K562 (cell line): ENCODE data around the gene PLPP4. TPM values are rescaled to one million over a fixed set of nuclear protein-coding genes. Genes with fewer than 3 reads are reported as not detected.

Experiments
- ATAC-seq: fragments of 200-7000 bp; cut with Tn5 transposase; 3 replicates; pipeline ENCODE4 v1.9.1; 2020; ENCODE audit warnings: moderate library complexity
- BruUV-seq: library from RNA; stranded (reverse); fragments of 400-500 nt; replicated peaks from 2 replicates; lab custom pipeline; 2021; lab: Mats Ljungman, UMichigan
- CTCF ChIA-PET: fragments of 300-600 bp; formaldehyde crosslinking; extraction: SDS; loops from one replicate; lab custom pipeline; 2021; ENCODE audit warnings: low intra/inter-chr PET ratio; lab: Yijun Ruan, JAX
- POLR2A ChIA-PET: fragments of 300-600, 350-650 bp; sonication (Branson Sonifier 250); formaldehyde crosslinking; extraction: SDS; loops from one replicate; lab custom pipeline; 2021; ENCODE audit warnings: antibody characterized with exemption, inconsistent platforms; lab: Yijun Ruan, JAX
- DNase-seq, 4 experiments: peaks; one replicate each; pipeline versions ENCODE4 v3.0.0 to v3.0.0-alpha.2; 2011 to 2018; ENCODE audit warnings: low spot score in 3 of 4, mixed read lengths in 3 of 4; ENCODE audit errors: extremely low read depth in 1 of 4
- FAIRE-seq: peaks from 2 replicates; lab custom pipeline; 2011; peaks lifted over from hg19 to GRCh38; lab: Jason Lieb, UNC
- H2AFZ ChIP-seq: 2 replicates; pipeline ENCODE4 v1.6.0; 2011; ENCODE audit warnings: low read depth, low read length, control low read depth, inconsistent platforms
- H3K27ac ChIP-seq: fragments of 200-600 bp; 3 replicates; pipeline ENCODE4 v1.8.0; 2011; ENCODE audit warnings: low read depth, mild to moderate bottlenecking, control low read depth, inconsistent platforms, low read length, moderate library complexity, mixed read lengths; ENCODE audit errors: extremely low read depth
- H3K27me3 ChIP-seq, 2 experiments: fragments of 300-600 bp in 1 of 2; 2 replicates in 1 of 2; 3 replicates in 1 of 2; pipeline versions ENCODE4 v1.6.0 to v1.8.0; 2011; ENCODE audit warnings: inconsistent platforms in 2 of 2, low read length in 2 of 2, mild to moderate bottlenecking in 1 of 2, mixed read lengths in 1 of 2, moderate library complexity in 1 of 2; ENCODE audit not compliant: control insufficient read depth in 2 of 2, insufficient read depth in 2 of 2
- H3K36me3 ChIP-seq: fragments of 300-600 bp; 3 replicates; pipeline ENCODE4 v1.8.0; 2011; ENCODE audit warnings: mild to moderate bottlenecking, low read length, inconsistent platforms; ENCODE audit not compliant: control insufficient read depth, insufficient read depth
- H3K4me1 ChIP-seq, 2 experiments: fragments of 200-600 bp in 1 of 2; replicated peaks in 1 of 2; 2 replicates in 1 of 2; 3 replicates in 1 of 2; pipeline versions ENCODE4 v1.5.1 to v1.8.0; 2011; ENCODE audit warnings: inconsistent platforms in 2 of 2, low read length in 2 of 2, mild to moderate bottlenecking in 1 of 2, mixed read lengths in 1 of 2, moderate library complexity in 1 of 2; ENCODE audit not compliant: control insufficient read depth in 2 of 2, insufficient read depth in 2 of 2
- H3K4me2 ChIP-seq: 2 replicates; pipeline ENCODE4 v1.6.1; 2011; ENCODE audit warnings: low read length, control low read depth, inconsistent platforms, mixed read lengths; ENCODE audit not compliant: insufficient read depth
- H3K4me3 ChIP-seq: fragments of 200-600 bp; sonication (generic), shearing (Covaris generic); 2 replicates; pipeline ENCODE4 v1.5.1; 2016; ENCODE audit warnings: control low read depth, inconsistent platforms
- H3K79me2 ChIP-seq: fragments of 200-600 bp; 3 replicates; pipeline ENCODE4 v1.8.0; 2011; ENCODE audit warnings: low read length, inconsistent platforms; ENCODE audit not compliant: control insufficient read depth, insufficient read depth
- H3K9ac ChIP-seq, 2 experiments: 2 replicates each; pipeline versions ENCODE4 v1.6.0 to v1.6.1; 2011; ENCODE audit warnings: low read depth in 2 of 2, low read length in 2 of 2, control low read depth in 1 of 2, inconsistent platforms in 1 of 2, mild to moderate bottlenecking in 1 of 2, mixed read lengths in 1 of 2; ENCODE audit not compliant: insufficient read depth in 1 of 2
- H3K9me1 ChIP-seq: one replicate; pipeline ENCODE4 v1.6.0; 2011; ENCODE audit warnings: inconsistent platforms, mild to moderate bottlenecking, low read length, moderate library complexity; ENCODE audit not compliant: control insufficient read depth, insufficient read depth
- H3K9me3 ChIP-seq: replicated peaks from 2 replicates; pipeline ENCODE4 v1.5.1; 2011; ENCODE audit warnings: low read depth, low read length, inconsistent platforms; ENCODE audit not compliant: control insufficient read depth, insufficient read depth
- H4K20me1 ChIP-seq: replicated peaks from 2 replicates; pipeline ENCODE4 v1.6.1; 2011; ENCODE audit warnings: low read length, inconsistent platforms, mixed read lengths; ENCODE audit not compliant: control insufficient read depth, insufficient read depth
- CBFA2T3 ChIP-seq: fragments of 450-650 bp; IDR thresholded peaks from 2 replicates; pipeline ENCODE4 v1.6.1; 2017
- GTF2F1 ChIP-seq: IDR thresholded peaks from 2 replicates; pipeline ENCODE4 v1.6.1; 2011; ENCODE audit warnings: low read depth, low read length, improper control_type of control experiment
- POLR2AphosphoS5 ChIP-seq: IDR thresholded peaks from 2 replicates; pipeline ENCODE4 v1.6.1; 2011; ENCODE audit warnings: mild to moderate bottlenecking, low read depth, low read length, moderate library complexity; ENCODE audit not compliant: control insufficient read depth, insufficient read depth
- SP2 ChIP-seq: IDR thresholded peaks from 2 replicates; pipeline ENCODE4 v1.6.1; 2011; ENCODE audit warnings: mild to moderate bottlenecking, low read depth, low read length, moderate library complexity; ENCODE audit not compliant: poor library complexity, severe bottlenecking; ENCODE audit errors: extremely low read depth
- ZNF408 ChIP-seq: fragments of 250-450 bp; sonication (Bioruptor Pico); IDR thresholded peaks from 2 replicates; pipeline ENCODE4 v1.4.0; 2020; ENCODE audit warnings: low read depth, mild to moderate bottlenecking, moderate library complexity
- WGBS: fragments of 100-300 bp; shearing (Covaris generic); methylation state at CpG from one replicate; pipeline ENCODE4 v1.1.6; 2016; ENCODE audit warnings: low coverage, mixed read lengths; ENCODE audit not compliant: insufficient coverage; ENCODE audit errors: missing lambda C conversion rate; 5-methylcytosine and 5-hydroxymethylcytosine counted together
- in situ Hi-C: fragments of 300-500 bp; cut with MboI; formaldehyde crosslinking; loops from 4 replicates; pipeline ENCODE4 v1.15.0; 2018; ENCODE audit warnings: inconsistent platforms, mixed read lengths
- intact Hi-C: fragments of 100-400 bp; cut with micrococcal nuclease; formaldehyde crosslinking; loops from 2 replicates; pipeline ENCODE4 v1.14.2; 2022
- polyA plus RNA-seq, 8 experiments: library from polyadenylated mRNA; depleted of rRNA in 4 of 8; stranded (reverse) in 5 of 8; unstranded in 3 of 8; fragments of >200 nt; fragmentation: Nextera tagmentation in 2 of 8; fragmentation: Illumina TruSeq in 1 of 8; extraction: Ambion mirVana in 2 of 8; extraction: Trizol in 1 of 8; gene quantifications; 2 replicates each; pipeline versions ENCODE4 v1.2.1 to v1.2.3, GENCODE V29; 2011 to 2014; ENCODE audit warnings: inconsistent platforms in 1 of 8, missing spikeins in 1 of 8
- total RNA-seq, 7 experiments: library from RNA; depleted of rRNA in 6 of 7; stranded (reverse); fragments of >200 nt in 6 of 7; fragmentation: Illumina TruSeq in 2 of 7; extraction: Trizol in 2 of 7; gene quantifications; 2 replicates each; pipeline versions ENCODE4 v1.2.1 to v1.2.3, GENCODE V29; 2011 to 2021; ENCODE audit warnings: low replicate concordance in 1 of 7
- TF ChIP-seq, protein P1 (sequence below): fragments of 450-650 bp; IDR thresholded peaks from 2 replicates; pipeline ENCODE4 v1.6.1; 2018; ENCODE audit warnings: mild to moderate bottlenecking, low read depth; ENCODE audit not compliant: partially characterized antibody

The PLPP4 gene
- total and polyA plus RNA-seq, 9 of the 15 experiments (the other 6 are each of a cell fraction or from before 2014, with no cell fraction given) = 0.08 TPM; not detected in 8

DNA sequence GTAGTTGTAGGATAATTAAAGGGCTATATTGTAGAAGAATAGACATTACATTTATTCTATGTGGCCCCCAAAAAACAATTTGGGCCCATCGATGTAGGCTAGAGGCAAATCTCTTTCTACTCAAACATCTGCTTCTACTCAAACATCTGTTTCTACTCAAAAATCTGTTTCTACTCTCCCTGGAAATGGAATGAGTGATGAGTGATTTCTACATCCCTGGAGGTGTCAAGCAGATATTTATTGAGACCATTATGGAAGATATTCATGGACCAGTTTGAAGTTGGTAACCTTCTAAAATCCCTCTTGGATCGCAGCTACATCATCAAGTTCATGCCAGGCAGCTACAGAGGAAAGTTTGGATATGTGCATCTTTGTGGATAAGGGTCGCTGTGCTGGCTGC, 5.1 kb upstream of the PLPP4 start (continued):
- no peak for TF ChIP-seq SP2
- TF ChIP-seq, protein P1, sequence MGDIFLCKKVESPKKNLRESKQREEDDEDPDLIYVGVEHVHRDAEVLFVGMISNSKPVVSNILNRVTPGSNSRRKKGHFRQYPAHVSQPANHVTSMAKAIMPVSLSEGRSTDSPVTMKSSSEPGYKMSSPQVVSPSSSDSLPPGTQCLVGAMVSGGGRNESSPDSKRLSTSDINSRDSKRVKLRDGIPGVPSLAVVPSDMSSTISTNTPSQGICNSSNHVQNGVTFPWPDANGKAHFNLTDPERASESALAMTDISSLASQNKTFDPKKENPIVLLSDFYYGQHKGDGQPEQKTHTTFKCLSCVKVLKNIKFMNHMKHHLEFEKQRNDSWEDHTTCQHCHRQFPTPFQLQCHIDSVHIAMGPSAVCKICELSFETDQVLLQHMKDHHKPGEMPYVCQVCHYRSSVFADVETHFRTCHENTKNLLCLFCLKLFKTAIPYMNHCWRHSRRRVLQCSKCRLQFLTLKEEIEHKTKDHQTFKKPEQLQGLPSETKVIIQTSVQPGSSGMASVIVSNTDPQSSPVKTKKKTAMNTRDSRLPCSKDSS = no peak
- no peak for TF ChIP-seq GTF2F1
- TF ChIP-seq, all 486 proteins: peak for 0

DNA sequence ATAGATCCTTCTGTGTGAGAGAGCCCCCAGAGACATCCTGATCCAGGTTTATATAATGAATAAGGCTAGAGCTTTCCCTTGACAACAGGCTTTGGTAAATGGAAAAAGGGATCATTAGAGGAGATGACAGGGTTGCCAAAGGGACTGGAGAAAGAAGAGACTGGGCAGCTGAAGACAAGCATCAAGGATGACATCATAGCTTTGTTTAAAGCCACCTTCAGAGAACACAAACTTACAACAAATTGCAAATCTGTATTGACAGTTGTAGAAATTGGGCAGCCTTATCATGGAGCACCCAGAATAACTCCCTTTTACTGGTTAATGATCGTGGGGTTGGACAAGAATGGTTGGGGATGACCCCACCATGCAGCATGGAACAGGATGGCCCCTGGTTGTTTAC, 3.7 kb upstream of the PLPP4 start:
- Histone ChIP-seq H3K36me3 (no peaks in the 10 kb centered on the region), H3K27me3 (peaks cover 0 to 11% of the 10 kb centered on the region in 2 experiments; a peak in 2 of 5 replicates), H3K4me2 (no peak overlapping the region), H4K20me1 (no peaks in the 10 kb centered on the region), H3K9me1 (no peaks in the 10 kb centered on the region), H3K4me3 (no peak overlapping the region), H2AFZ (no peak overlapping the region), H3K4me1 (peaks cover 0 to 12% of the 10 kb centered on the region in 2 experiments; a peak in 2 of 5 replicates), H3K79me2 (no peaks in the 10 kb centered on the region)
- in situ Hi-C loops = no loop called here
- 0% methylated on average over 1 of the region's 1 CpG for WGBS
- POLR2A ChIA-PET = no interaction called here
- no TSS peak for BruUV-seq
- ATAC-seq = no peak
- DNase-seq = no peak
- no peak for FAIRE-seq
- TF ChIP-seq ZNF408 (CRISPR knock-in tag) = no peak
- TF ChIP-seq POLR2AphosphoS5 = no peak
- TF ChIP-seq CBFA2T3 = no peak
- TF ChIP-seq, all 486 proteins: peak for 0
- H3K27ac ChIP-seq = no peak overlapping the region
- no peaks in the 10 kb centered on the region for H3K9me3 ChIP-seq
- CTCF ChIA-PET = no interaction called here
- intact Hi-C loops = no loop called here
- no peak overlapping the region for H3K9ac ChIP-seq
